ENCODE results near the gene CYBRD1. TPM values are rescaled to one million over a fixed set of nuclear protein-coding genes. Genes with fewer than 3 reads are reported as not detected.
"Not testable (repeated sequence)": the region's sequence is repeated elsewhere in the genome, so short reads cannot be mapped to it uniquely, and the experiment has no call there.

The CYBRD1 gene
- total and polyA plus RNA-seq, 7 donors, result 12.3 to 47.3 (median 15.2) TPM

GRCh38 chr2:171492664-171493063 lies 29.6 kb upstream of the CYBRD1 start:
- no peaks in the 10 kb centered on the region for H3K4me1 ChIP-seq
- H3K4me3 ChIP-seq, result no peak overlapping the region
- intact Hi-C loops (cut with DNase I), result no loop called here
- DNase-seq (no peak), ATAC-seq (no peak)
- no peak overlapping the region for H3K27ac ChIP-seq
- H3K9me3 ChIP-seq, result no peaks in the 10 kb centered on the region
- no peak for TF ChIP-seq CTCF (IDR thresholded peaks at IDR 0.05)
- WGBS, 3 donors, result 37 to 40% (median 38%) methylated on average over 6 of the region's 6 CpGs
- no peaks in the 10 kb centered on the region for H3K27me3 ChIP-seq (ENCODE audit: insufficient read depth in 3 of 3, low read length in 2 of 3)
- H3K36me3 ChIP-seq (ENCODE audit: insufficient read depth in 1 of 2, low read depth in 1 of 2), result no peaks in the 10 kb centered on the region

- H3K27me3 ChIP-seq (ENCODE audit: insufficient read depth in 3 of 3, low read length in 2 of 3); H3K9me3 ChIP-seq; H3K36me3 ChIP-seq (ENCODE audit: insufficient read depth in 1 of 2, low read depth in 1 of 2); H3K27ac ChIP-seq; H3K4me1 ChIP-seq; H3K4me3 ChIP-seq; ATAC-seq; DNase-seq; intact Hi-C loops (cut with DNase I): not testable (repeated sequence)
- WGBS, 3 donors, result 88 to 99% (median 89%) methylated on average over 5 of the region's 5 CpGs
These were observed 24.6 kb upstream of the CYBRD1 start for GRCh38 chr2:171497664-171498063.

GRCh38 chr2:171505374-171505773 lies 16.9 kb upstream of the CYBRD1 start:
- Histone ChIP-seq H3K4me1 (no peaks in the 10 kb centered on the region), H3K36me3 (ENCODE audit: insufficient read depth in 1 of 2, low read depth in 1 of 2) (no peaks in the 10 kb centered on the region), H3K27me3 (ENCODE audit: insufficient read depth in 3 of 3, low read length in 2 of 3) (no peaks in the 10 kb centered on the region), H3K27ac (no peak overlapping the region), H3K4me3 (no peak overlapping the region), H3K9me3 (no peaks in the 10 kb centered on the region)
- DNase-seq (no peak), ATAC-seq (no peak)
- 8 to 13% (median 10%) methylated on average over 2 of the region's 2 CpGs for WGBS, 3 donors
- intact Hi-C loops (cut with DNase I), result no loop called here
- no peak for TF ChIP-seq CTCF (IDR thresholded peaks at IDR 0.05)

- Histone ChIP-seq H3K27me3 (ENCODE audit: insufficient read depth in 3 of 3, low read length in 2 of 3) (no peaks in the 10 kb centered on the region), H3K27ac (no peak overlapping the region), H3K36me3 (ENCODE audit: insufficient read depth in 1 of 2, low read depth in 1 of 2) (no peaks in the 10 kb centered on the region), H3K4me1 (no peaks in the 10 kb centered on the region), H3K4me3 (no peak overlapping the region), H3K9me3 (no peaks in the 10 kb centered on the region)
- 79 to 85% (median 81%) methylated on average over 9 of the region's 9 CpGs for WGBS, 3 donors
- ATAC-seq (no peak), DNase-seq (no peak)
- intact Hi-C loops (cut with DNase I), result no loop called here
- no peak for TF ChIP-seq CTCF (IDR thresholded peaks at IDR 0.05)
These were observed 12.1 kb upstream of the CYBRD1 start for GRCh38 chr2:171509945-171510731.

- TF ChIP-seq CTCF (IDR thresholded peaks at IDR 0.05), result no peak
- intact Hi-C loops (cut with DNase I), result no loop called here
- ATAC-seq (no peak), DNase-seq (no peak)
- 66 to 85% (median 71%) methylated on average over 2 of the region's 2 CpGs for WGBS, 3 donors
- H3K36me3 ChIP-seq (ENCODE audit: insufficient read depth in 1 of 2, low read depth in 1 of 2), result no peaks in the 10 kb centered on the region
- H3K9me3 ChIP-seq, result no peaks in the 10 kb centered on the region
- no peak overlapping the region for H3K4me3 ChIP-seq
- no peaks in the 10 kb centered on the region for H3K27me3 ChIP-seq (ENCODE audit: insufficient read depth in 3 of 3, low read length in 2 of 3)
- H3K27ac ChIP-seq, result no peak overlapping the region
- no peaks in the 10 kb centered on the region for H3K4me1 ChIP-seq
These were observed 10.3 kb upstream of the CYBRD1 start for GRCh38 chr2:171512014-171512413.

Data from psoas muscle (tissue), 8 donors.